Raji (cell line): ENCODE data around the gene NDUFA8.

ENCODE experiments used
- POLR2A ChIP-seq: IDR thresholded peaks from 2 replicates; pipeline ENCODE4 v1.6.1; 2011; ENCODE audit warnings: low read depth, low read length, control low read depth; ENCODE audit not compliant: insufficient read depth

The NDUFA8 gene

DNA sequence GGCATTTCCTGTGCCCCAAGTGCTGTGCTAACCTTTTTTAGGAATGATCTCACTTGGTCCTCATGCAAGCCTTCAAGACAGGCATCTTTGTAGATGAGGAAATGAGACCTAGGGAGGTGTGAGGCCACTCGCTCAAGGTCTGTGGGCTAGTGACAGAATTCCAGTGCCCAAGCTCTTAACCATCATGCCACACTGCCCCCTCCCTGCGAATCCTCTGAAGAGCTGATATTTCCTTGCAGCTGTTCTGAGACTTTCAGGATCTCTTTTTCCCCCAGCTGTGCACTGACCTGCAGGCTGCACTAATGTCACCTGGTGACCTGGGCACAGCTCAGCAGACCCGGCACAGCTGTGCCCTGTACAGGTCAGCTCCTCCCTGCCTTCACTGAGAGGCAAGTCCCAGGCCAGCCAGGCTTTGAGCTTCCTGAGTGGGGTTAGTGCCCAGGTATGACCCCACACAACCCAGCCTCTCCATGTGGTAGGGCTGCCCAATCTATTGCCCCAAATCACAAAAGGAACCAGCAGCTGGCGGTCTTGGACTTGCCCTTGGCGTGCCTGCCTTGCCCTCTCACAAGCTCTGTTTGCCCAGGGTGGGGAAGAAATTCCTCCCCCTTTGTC lies 32.8 kb upstream of the NDUFA8 start:
- no peak for TF ChIP-seq POLR2A

DNA sequence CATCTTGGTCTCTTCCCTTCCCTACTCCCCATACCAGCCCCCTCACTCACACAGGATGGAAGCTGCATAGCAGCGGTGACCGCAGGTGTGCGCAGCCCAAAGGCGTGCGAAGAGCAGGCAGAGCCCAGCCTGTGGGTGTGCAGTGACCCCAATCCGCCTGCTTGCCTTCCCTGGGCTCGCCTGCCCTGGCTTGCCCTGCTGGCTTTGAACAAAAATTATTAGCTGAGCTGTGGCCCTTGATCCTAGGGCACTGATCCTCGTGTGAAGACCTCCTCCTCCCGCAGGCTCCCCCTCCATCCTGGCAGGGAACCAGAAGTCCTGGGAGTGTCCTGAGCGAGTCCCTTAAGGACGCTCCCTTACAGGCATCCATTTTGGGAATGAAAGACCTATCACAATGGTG lies 32.0 kb upstream of the NDUFA8 start:
- TF ChIP-seq POLR2A = no peak

DNA sequence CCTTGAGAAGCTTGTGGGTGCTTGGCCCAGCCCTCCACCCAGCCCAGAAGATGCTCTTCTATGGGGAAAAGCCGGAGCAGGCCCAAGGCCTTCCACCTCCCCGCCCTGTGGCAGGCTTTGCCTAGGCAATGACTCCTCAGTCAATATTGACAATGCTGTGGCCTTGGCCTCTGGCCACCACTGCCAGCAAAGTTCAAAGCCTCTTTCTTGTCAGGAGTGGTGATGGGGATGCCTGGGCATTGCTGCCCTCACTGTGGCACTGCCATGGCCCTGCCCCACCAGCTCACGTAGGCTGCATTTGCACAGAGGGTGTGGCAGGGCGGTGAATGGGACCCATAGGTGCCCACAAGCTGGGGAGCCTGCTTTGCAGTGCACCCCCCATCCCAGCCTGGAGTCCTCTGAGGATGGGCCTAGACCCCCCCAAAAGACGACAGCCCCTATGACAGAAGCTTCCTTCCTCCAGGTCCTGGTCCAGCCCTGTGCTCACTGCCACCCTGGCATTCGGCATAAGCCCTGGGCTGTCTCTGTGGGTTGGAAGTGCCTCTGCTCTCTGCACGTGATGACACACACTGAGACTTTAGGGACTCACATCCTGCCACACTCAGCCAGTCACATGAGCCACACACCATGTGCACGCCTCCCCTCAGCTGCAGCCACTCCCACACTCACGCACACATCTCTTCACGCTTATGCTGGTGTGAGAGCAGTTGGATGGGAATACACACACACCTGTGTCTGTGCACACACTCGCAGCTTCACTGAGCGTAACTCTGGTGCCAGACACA lies 31.2 kb upstream of the NDUFA8 start:
- no peak for TF ChIP-seq POLR2A

DNA sequence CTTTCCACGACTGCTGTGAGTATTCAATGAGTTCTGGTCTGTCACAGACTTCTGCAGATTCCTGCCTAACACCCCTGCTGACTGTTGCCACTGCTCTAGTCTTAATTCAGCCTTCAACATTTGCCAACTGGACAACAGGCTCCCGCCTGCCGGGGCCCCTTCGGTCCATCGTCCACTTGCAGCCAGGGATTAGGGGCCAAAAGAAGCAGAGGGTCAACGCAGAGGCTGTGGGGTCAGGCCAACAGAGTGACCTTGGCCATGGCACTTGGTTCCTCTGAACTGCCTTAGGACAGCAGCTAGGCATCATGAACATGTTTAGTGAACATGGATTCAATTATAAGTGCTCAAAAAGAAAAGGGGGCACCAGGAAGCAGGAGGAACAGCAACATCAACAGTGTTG lies 28.8 kb upstream of the NDUFA8 start:
- TF ChIP-seq POLR2A = no peak

DNA sequence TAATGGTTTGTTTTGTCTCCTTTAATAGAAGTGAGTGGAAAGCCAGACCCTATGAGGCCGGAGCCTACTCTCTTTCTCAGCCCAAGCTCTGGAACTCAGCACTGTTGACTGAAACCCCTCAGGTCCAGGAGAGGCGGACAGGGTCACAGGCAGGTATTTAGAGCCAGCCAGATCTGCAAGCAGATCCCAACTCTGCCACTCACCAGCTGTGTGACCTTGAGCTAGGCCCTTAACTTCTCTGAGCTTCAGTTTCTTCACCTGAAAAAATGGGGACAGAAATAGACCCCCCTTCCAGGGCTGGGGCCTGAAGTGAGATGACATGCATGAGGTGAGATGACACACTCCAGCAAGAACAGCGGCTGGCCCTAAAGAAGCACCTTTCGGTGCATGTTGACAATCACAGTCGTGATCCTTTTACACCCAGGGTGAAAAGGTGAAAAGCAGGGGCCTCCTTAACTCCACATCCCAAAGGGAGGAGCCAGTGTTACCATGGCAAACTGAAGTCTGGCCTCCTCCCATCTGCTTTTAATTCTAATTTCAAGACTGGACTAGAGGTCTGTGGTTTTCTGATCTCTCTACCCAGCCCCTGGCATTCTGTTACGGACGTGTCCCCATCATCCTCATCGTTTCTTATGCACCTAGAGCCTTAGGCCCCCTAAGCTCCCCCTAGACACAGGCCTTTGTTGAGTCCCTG lies 27.3 kb upstream of the NDUFA8 start:
- TF ChIP-seq POLR2A = no peak

DNA sequence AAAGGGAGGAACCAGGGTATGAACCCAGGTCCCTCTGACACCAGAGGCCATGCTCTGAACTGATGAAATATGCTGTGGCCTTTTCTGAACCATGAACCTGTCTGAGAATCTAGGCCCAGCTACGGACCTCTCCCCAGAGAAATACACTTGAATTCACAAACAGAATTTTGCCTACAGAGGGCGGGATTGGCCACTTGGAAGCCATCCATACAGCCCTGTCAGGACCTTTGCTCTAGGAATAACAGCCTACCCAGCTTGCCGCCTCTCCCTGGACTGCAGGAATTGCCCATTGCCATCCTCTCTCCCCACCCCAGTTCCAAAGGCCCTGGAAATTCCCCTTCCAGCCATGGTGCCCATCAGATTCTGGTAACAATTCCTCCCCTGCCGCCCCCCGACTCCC lies 26.7 kb upstream of the NDUFA8 start:
- TF ChIP-seq POLR2A = no peak

DNA sequence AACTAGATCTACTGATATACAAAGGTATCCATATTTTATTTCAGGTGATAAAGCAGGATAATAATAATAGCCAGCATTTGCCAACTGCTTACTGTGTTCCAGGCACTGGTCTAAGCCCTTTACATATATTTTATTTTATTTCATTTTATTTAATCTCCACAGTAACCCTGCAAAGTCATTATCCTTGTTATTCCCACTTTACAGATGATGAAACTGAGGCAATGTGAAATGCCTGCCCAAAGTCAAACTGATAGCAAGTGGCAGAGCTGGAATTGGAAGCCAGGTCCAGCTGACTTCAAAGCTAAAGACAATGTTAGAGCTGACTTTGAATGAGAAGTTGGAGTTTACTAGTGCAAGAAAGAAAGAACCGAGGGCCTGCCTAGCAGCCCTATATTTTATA lies 25.0 kb upstream of the NDUFA8 start:
- no peak for TF ChIP-seq POLR2A

DNA sequence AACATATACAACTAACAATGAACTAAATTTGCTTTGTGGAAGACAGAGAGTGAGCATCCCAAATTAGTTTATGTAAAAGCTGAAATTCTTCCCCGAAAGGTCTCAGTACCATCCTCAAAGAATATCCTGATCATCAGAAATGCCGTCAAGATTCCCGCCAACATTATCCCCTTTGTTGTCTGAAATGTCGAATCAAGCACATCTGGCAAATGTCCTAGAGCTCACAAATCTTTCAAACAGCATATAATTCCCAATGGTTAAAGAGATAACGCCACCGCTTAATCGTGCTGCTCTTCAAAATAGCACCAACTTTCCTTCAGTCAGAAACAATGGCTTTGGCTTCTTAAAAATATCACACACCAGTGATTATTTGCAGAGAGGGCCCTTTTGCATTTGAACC lies 23.9 kb upstream of the NDUFA8 start:
- no peak for TF ChIP-seq POLR2A

DNA sequence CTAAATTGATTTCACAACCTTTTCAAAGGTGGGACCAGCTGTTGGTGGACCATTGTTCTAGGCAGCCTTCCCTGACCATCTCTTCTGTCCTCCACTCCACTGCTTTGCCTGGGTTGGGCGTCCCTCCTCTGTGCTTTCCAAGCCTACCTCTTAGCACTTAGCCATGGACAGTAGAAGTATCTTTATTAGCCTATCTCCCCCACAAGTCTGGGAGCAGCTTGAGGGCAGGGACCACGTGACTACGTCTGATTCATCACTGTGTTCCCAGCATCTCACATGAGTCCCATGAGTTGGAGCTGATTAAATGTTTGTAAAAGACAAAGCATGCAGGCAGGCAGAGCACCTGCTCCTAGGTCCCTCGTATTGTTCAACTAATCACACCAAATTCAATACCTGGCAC lies 21.1 kb upstream of the NDUFA8 start:
- TF ChIP-seq POLR2A = no peak

DNA sequence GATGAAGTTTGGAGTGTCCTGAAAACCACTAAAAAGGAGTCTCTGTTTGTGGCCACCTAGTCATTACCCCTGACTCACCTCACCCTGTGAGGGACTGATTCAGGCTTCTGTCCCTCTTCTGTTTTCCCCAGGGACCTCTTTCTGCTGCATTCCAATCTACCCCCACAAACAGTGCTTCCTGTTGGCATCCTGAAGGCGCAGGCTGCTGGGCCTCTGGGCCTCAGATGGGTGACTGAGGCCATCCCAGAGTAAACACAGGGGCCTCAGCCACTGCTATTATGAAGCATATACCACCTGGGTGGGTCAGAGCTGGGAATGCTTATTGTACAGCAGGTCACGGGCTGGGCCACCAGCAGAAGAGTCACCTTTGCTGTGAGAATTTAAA lies 20.1 kb upstream of the NDUFA8 start:
- TF ChIP-seq POLR2A = no peak

DNA sequence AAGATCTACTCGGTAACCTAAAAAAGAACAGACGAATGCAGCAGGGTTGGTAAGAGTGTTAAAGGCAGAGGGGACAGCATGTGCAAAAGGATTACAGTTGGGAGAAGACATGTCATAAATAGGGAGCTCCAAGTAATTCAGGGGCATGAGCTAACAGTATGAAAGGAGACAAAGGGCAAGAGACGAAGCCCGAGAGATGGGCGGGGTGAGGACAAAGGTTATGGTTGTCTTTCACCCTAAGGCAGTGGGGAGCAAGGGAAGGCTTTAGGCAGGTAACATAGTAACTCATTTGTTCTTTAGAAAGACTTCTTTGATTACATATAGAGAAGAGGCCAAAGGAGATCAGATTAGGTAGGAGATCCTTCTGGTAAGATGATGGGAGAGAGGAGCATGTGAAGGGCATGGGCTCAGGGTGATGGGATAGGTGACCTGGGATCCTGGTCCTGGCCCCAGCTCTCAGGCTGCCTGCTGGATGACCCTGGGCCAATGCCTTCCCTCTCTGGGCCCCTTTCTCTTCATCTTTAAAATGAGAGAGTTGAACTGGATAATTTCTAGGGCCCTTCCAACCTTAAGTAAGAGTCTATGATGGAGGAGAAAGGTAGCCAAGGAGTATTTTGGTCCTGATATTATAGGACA lies 19.6 kb upstream of the NDUFA8 start:
- no peak for TF ChIP-seq POLR2A

DNA sequence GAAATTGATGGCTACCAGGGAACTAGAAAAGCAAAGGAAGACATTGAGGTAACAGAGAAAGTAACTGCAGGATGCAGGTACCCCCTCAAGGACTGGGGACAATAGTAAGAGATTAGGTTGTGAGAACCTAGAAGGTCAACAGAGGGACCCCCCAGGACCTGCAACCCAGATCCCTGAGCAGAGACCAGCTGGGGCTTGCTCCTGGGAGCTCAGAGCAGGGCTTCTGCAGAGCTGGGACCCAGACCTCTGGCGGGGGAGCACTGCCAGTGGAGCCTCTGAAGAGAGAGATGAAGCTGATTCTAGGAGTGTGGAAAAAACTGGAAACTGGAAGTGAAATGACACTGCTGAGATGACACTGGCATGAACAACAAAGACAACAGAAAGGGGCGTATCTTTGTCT lies 17.3 kb upstream of the NDUFA8 start:
- TF ChIP-seq POLR2A = no peak

DNA sequence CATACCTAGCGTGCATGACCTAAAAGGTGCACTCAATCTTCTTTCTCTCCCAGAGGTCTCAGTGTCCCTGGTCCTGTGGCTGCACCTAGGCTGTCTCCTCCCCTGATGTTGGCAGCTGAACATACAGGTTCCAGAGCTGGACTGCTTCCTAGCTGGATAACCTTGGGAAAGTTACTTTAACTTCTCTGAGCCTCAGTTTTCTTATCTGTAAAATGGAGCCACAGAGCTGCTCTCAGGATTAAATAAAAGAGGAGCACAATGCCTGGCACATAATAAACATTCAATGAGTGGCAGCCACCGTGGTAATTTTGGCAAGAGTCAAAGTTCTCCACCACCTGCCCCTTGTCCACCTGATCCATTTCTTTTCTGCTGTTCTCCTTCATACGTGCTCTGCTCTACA lies 14.1 kb upstream of the NDUFA8 start:
- TF ChIP-seq POLR2A = no peak

DNA sequence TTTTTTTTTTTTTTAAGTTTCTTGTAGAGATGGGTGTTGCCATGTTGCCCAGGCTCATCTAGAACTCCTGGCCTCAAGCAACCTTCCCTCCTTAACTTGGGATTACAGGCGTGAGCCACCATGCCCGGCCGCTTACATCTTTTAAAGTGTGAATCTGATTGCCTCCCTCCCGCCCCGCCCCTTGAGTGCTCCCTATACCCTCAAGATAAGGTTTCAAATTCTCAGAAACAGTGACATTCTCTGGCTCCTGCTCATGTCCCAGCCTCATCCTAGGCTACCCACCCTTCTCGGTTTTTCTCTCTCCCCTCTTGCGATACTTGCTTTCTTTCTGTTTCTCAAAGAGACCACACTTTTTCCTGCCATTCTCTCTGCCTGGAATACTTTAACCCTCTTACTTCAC lies 12.6 kb upstream of the NDUFA8 start:
- no peak for TF ChIP-seq POLR2A

DNA sequence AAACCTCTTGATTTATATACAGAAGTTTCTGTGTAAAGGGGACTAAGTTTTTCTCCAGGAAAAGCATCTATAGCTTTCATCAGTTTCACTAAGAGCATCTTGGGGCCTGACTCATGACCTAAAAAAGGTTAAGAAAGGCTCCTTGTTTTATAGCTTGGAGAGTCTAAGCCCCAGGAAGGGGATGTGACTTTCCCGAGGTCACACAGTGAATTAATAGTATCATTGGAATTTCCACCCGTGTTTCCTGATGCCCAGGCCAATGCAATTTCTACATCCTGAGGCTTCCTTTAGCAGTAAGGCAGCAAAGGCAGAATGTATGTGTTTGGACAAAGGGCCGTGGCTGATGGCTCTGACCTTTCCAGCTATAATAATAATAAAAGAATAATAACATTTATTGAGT lies 8.8 kb upstream of the NDUFA8 start:
- TF ChIP-seq POLR2A = no peak

DNA sequence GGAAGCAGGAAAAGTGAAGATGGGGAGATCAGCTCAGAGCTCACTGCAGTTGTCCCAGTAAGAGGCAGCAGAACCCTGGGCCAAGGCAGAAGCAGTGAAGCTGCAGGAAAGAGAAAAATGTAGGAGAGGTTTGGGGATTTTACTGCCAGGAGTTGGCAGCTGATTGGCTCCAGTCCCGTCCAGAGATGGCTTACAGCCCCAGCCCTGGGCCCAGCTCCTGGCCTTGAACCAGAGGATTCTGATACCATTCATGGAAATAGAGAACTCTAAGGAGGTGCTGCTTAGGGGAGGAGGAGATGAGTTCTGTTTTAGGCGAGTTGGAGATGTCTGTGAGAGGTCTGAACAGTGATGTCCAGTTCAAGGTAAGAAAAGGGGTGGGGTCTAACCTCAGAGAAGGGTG lies 4.7 kb upstream of the NDUFA8 start:
- no peak for TF ChIP-seq POLR2A

DNA sequence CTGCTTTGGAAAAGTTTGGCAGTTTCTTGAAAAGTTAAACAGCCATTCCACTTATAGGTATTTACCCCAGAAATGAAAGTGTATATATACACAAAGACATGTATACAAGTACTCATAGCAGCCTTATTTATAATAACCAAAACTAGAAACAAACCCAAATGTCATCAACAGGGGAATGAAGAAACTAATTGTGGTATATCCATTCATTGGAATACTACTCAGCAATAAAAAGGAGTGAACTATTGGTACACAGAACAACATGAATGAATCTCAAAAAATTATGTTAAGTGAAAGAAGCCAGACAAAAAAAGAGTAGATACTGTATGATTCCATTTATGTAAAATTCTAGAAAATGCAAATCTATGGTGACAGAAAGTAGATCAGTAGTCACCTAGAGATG lies 2.8 kb upstream of the NDUFA8 start:
- no peak for TF ChIP-seq POLR2A

DNA sequence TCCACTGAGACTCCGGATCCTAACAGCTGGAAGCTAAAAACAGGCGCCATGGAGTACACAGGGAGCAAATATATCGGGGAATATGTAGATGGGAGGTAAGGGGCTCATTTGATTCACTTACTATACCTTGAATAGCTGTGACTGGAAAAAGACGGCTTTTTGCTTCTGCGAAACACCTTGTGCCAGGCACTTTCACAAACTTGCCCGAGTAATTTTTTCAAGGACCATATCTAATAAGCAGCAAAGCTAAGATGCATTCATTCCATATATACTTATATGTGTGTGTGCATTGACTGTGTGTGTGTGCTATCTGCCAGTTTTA lies 307 bp upstream of the NDUFA8 start:
- TF ChIP-seq POLR2A = no peak
